Mesenchymal stem cell (in vitro differentiated cells and primary cell): ENCODE data around the gene SCUBE1.

ENCODE experiments used
- DNase-seq: peaks from one replicate; pipeline ENCODE4 v3.0.0-alpha.2; 2013
- H2AFZ ChIP-seq: one replicate; pipeline ENCODE4 v1.6.1; 2013; ENCODE audit warnings: low read depth, mild to moderate bottlenecking, control low read depth, inconsistent platforms, low read length, moderate library complexity
- H2AK5ac ChIP-seq: 2 replicates; pipeline ENCODE4 v1.6.1; 2013; ENCODE audit warnings: low read length, moderate library complexity, mild to moderate bottlenecking, inconsistent platforms; ENCODE audit not compliant: severe bottlenecking
- H2BK120ac ChIP-seq: one replicate; pipeline ENCODE4 v1.6.1; 2013; ENCODE audit warnings: low read depth, mild to moderate bottlenecking, inconsistent platforms, low read length, moderate library complexity
- H2BK12ac ChIP-seq, 2 experiments: one replicate each; pipeline ENCODE4 v1.6.1; 2013; ENCODE audit warnings: inconsistent platforms in 2 of 2, low read length in 2 of 2, mild to moderate bottlenecking in 2 of 2, moderate library complexity in 2 of 2, control low read depth in 1 of 2
- H2BK15ac ChIP-seq: one replicate; pipeline ENCODE4 v1.6.1; 2013; ENCODE audit warnings: mild to moderate bottlenecking, low read depth, inconsistent platforms; ENCODE audit not compliant: poor library complexity, severe bottlenecking
- H2BK5ac ChIP-seq: 2 replicates; pipeline ENCODE4 v1.6.1; 2013; ENCODE audit warnings: low read depth, mild to moderate bottlenecking, low read length, control low read depth, inconsistent platforms; ENCODE audit not compliant: poor library complexity, severe bottlenecking
- H3K14ac ChIP-seq, 2 experiments: one replicate each; pipeline ENCODE4 v1.6.1; 2013; ENCODE audit warnings: inconsistent platforms in 2 of 2, low read length in 2 of 2, control low read depth in 1 of 2, mild to moderate bottlenecking in 1 of 2, moderate library complexity in 1 of 2
- H3K18ac ChIP-seq, 2 experiments: one replicate each; pipeline ENCODE4 v1.6.1; 2013; ENCODE audit warnings: inconsistent platforms in 2 of 2, low read length in 2 of 2, control low read depth in 1 of 2, low read depth in 1 of 2, mild to moderate bottlenecking in 1 of 2
- H3K23ac ChIP-seq, 2 experiments: one replicate each; pipeline ENCODE4 v1.6.1; 2013; ENCODE audit warnings: inconsistent platforms in 2 of 2, low read length in 2 of 2, mild to moderate bottlenecking in 2 of 2, moderate library complexity in 2 of 2, control low read depth in 1 of 2
- H3K27ac ChIP-seq: 2 replicates; pipeline ENCODE4 v1.5.1; 2013; ENCODE audit warnings: mild to moderate bottlenecking, moderate library complexity, low read length, control low read depth, inconsistent platforms; ENCODE audit not compliant: poor library complexity, severe bottlenecking
- H3K27me3 ChIP-seq, 2 experiments: 2 replicates each; pipeline versions ENCODE4 v1.6.1 to v1.7.0; 2013; ENCODE audit warnings: low read length in 2 of 2, mild to moderate bottlenecking in 2 of 2, moderate library complexity in 2 of 2, control low read depth in 1 of 2, inconsistent platforms in 1 of 2; ENCODE audit not compliant: control insufficient read depth in 1 of 2, insufficient read depth in 1 of 2
- H3K36me3 ChIP-seq, 2 experiments: 2 replicates each; pipeline versions ENCODE4 v1.6.1 to v1.7.0; 2013; ENCODE audit warnings: low read length in 2 of 2, control low read depth in 1 of 2, inconsistent platforms in 1 of 2, low read depth in 1 of 2, mild to moderate bottlenecking in 1 of 2; ENCODE audit not compliant: insufficient read depth in 2 of 2, control insufficient read depth in 1 of 2
- H3K4ac ChIP-seq, 2 experiments: one replicate each; pipeline ENCODE4 v1.6.1; 2013; ENCODE audit warnings: inconsistent platforms in 2 of 2, low read length in 2 of 2, mild to moderate bottlenecking in 2 of 2, moderate library complexity in 2 of 2, control low read depth in 1 of 2, low read depth in 1 of 2
- H3K4me1 ChIP-seq: 2 replicates; pipeline ENCODE4 v1.6.1; 2013; ENCODE audit warnings: low read depth, low read length, control low read depth; ENCODE audit not compliant: control insufficient read depth, insufficient read depth
- H3K4me2 ChIP-seq: 2 replicates; pipeline ENCODE4 v1.6.1; 2013; ENCODE audit warnings: low read length, mild to moderate bottlenecking, inconsistent platforms; ENCODE audit not compliant: poor library complexity, severe bottlenecking
- H3K4me3 ChIP-seq, 2 experiments: 2 replicates each; pipeline versions ENCODE4 v1.5.1 to v1.7.0; 2013; ENCODE audit warnings: low read length in 2 of 2, mild to moderate bottlenecking in 2 of 2, control low read depth in 1 of 2, low read depth in 1 of 2; ENCODE audit not compliant: insufficient read depth in 1 of 2
- H3K79me1 ChIP-seq: replicated peaks from 2 replicates; pipeline ENCODE4 v1.6.1; 2013; ENCODE audit warnings: mild to moderate bottlenecking, control low read depth, low read length, inconsistent platforms; ENCODE audit not compliant: poor library complexity, severe bottlenecking
- H3K9ac ChIP-seq: 2 replicates; pipeline ENCODE4 v1.7.0; 2013; ENCODE audit warnings: mild to moderate bottlenecking, low read length, moderate library complexity
- H3K9me3 ChIP-seq: 2 replicates; pipeline ENCODE4 v1.7.0; 2013; ENCODE audit warnings: mild to moderate bottlenecking, low read length; ENCODE audit not compliant: control insufficient read depth
- H4K8ac ChIP-seq: one replicate; pipeline ENCODE4 v1.6.1; 2013; ENCODE audit warnings: inconsistent platforms, mild to moderate bottlenecking, low read length, moderate library complexity
- H4K91ac ChIP-seq: one replicate; pipeline ENCODE4 v1.6.1; 2013; ENCODE audit warnings: mild to moderate bottlenecking, low read length, inconsistent platforms
- WGBS: methylation state at CpG from one replicate; pipeline ENCODE4 v1.1.7; 2013; ENCODE audit warnings: mixed read lengths; 5-methylcytosine and 5-hydroxymethylcytosine counted together

The SCUBE1 gene

GRCh38 chr22:43171607-43172006 is 171.6 kb downstream of the SCUBE1 start:
- H3K14ac ChIP-seq: no peak overlapping the region
- no peak overlapping the region for H3K4me3 ChIP-seq
- no peak overlapping the region for H3K18ac ChIP-seq
- H4K8ac ChIP-seq: no peak overlapping the region
- no peak overlapping the region for H3K4ac ChIP-seq
- no peak overlapping the region for H4K91ac ChIP-seq
- peaks cover 7% of the 10 kb centered on the region for H3K79me1 ChIP-seq
- no peaks in the 10 kb centered on the region for H3K27me3 ChIP-seq
- H3K9ac ChIP-seq: no peak overlapping the region
- H2AFZ ChIP-seq: no peak overlapping the region
- no peak overlapping the region for H2BK12ac ChIP-seq
- no peak overlapping the region for H2BK120ac ChIP-seq
- peaks cover 69 to 82% of the 10 kb centered on the region in 2 experiments for H3K36me3 ChIP-seq
- H3K27ac ChIP-seq: no peak overlapping the region
- 94% methylated on average over 12 of the region's 12 CpGs for WGBS
- no peak overlapping the region for H2BK5ac ChIP-seq
- no peak for DNase-seq
- peaks cover 28% of the 10 kb centered on the region for H3K4me1 ChIP-seq
- H3K23ac ChIP-seq: no peak overlapping the region
- no peak overlapping the region for H2AK5ac ChIP-seq
- H3K4me2 ChIP-seq: no peak overlapping the region
- no peaks in the 10 kb centered on the region for H3K9me3 ChIP-seq
- no peak overlapping the region for H2BK15ac ChIP-seq

DNA sequence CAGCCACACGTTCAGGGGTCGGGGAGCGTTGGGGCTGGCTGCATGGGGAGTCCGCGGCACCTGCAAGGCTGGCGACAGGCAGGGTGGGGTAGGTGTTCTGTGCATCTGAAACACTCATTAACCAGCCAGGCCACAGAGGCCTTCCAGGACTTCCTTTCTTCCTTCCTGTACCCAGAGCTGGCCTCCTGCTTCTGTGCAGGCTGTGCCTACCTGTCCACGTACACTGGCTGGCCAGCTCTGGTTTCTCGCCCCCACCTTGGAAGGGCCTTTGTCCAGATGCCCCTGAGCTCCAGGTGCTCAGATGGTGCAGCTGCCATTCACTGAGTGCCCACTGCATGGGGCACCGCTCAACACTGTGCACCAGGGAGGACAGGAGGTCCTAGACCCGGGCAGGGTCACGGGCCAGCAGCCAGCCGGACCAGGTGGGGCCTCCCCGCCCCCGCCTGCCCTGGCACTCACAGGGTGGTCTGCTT is 172.1 kb downstream of the SCUBE1 start:
- 95% methylated on average over 13 of the region's 14 CpGs for WGBS
- Histone ChIP-seq H4K91ac (no peak overlapping the region), H3K9ac (no peak overlapping the region), H3K4me3 (no peak overlapping the region), H2AK5ac (no peak overlapping the region), H2AFZ (no peak overlapping the region), H2BK5ac (no peak overlapping the region), H3K9me3 (no peaks in the 10 kb centered on the region), H3K23ac (no peak overlapping the region), H3K14ac (no peak overlapping the region), H2BK15ac (no peak overlapping the region), H3K4ac (no peak overlapping the region), H3K27me3 (no peaks in the 10 kb centered on the region), H3K79me1 (peaks cover 7% of the 10 kb centered on the region), H3K36me3 (peaks cover 67 to 84% of the 10 kb centered on the region in 2 experiments), H3K27ac (no peak overlapping the region), H3K4me1 (peaks cover 28% of the 10 kb centered on the region), H3K18ac (no peak overlapping the region), H2BK12ac (no peak overlapping the region), H2BK120ac (no peak overlapping the region), H4K8ac (no peak overlapping the region), H3K4me2 (no peak overlapping the region)
- no peak for DNase-seq

DNA sequence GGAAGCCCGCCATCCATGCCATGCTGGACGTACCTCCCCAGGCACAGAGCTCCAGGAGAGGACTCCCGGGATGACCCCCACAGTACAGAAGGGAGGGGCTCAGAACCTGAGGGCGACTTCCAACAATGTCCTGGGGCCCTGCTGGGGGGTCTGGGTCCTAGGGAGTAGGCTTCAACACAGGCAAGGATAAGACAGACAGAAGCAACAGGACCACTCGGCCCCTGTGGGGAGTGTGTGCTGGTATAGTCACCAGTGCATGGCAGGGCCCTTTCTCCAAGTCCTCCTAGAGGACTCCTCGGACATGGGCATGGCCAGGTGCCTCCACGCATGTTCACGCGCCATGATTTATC is 173.1 kb downstream of the SCUBE1 start:
- H3K4me1 ChIP-seq: peaks cover 28% of the 10 kb centered on the region

DNA sequence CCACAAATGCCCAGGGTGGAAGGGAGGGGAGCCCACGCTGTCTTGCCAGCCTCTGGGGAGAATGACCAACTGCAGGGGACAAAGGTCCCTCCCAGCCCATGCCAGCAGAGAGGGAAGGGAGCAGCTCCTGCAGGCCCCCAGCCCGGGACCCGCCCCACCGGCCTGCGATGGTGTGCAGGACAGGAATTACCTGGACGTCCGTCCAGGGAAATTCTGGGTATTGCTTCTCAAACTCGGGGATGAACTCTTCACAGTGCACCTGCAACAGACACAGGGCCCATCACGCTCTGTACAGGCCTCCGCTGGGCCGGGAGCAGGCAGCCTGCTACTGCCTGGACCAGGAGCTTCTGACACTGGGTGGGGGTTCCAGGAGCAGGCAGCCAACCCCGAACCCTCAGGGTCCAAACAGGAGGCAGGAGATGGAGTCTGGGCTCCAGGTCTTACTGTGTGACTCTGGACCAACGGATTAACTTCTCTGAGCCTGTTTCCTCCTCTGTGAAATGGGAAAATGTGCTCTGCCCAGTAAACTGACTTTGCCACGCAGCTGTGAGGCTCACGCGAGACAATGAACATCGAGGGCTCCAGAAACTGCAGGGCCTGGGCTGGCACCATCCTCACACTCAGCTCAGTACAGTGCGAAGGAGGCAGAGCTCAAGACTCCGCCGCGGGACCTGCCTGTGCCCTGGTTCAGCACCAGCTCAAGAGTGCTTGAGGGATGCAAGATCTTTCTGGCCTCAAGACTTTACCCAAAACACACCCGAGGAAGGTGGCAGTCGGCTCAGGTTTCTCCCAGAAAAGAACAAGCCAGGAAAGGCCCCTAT is 173.7 kb downstream of the SCUBE1 start:
- H3K4me3 ChIP-seq: no peak overlapping the region
- no peak overlapping the region for H3K9ac ChIP-seq
- no peak overlapping the region for H3K27ac ChIP-seq
- peaks cover 5% of the 10 kb centered on the region for H3K79me1 ChIP-seq
- no peaks in the 10 kb centered on the region for H3K9me3 ChIP-seq
- no peak overlapping the region for H3K23ac ChIP-seq
- H2AFZ ChIP-seq: no peak overlapping the region
- H2BK5ac ChIP-seq: no peak overlapping the region
- H3K14ac ChIP-seq: no peak overlapping the region
- H3K27me3 ChIP-seq: no peaks in the 10 kb centered on the region
- no peak overlapping the region for H2BK15ac ChIP-seq
- H2AK5ac ChIP-seq: peak overlapping the region; percentile 41
- no peak overlapping the region for H3K4me2 ChIP-seq
- no peak overlapping the region for H3K4ac ChIP-seq
- DNase-seq: no peak
- no peak overlapping the region for H2BK120ac ChIP-seq
- H4K91ac ChIP-seq: no peak overlapping the region
- no peak overlapping the region for H3K18ac ChIP-seq
- peaks cover 28% of the 10 kb centered on the region for H3K4me1 ChIP-seq
- peaks cover 55 to 80% of the 10 kb centered on the region in 2 experiments for H3K36me3 ChIP-seq
- no peak overlapping the region for H4K8ac ChIP-seq
- WGBS: 96% methylated on average over 22 of the region's 23 CpGs
- H2BK12ac ChIP-seq: no peak overlapping the region

More for the DNA sequence above, 173.1 kb downstream of the SCUBE1 start:
- H3K4me2 ChIP-seq: no peak overlapping the region
- H3K9me3 ChIP-seq: no peaks in the 10 kb centered on the region
- peaks cover 5% of the 10 kb centered on the region for H3K79me1 ChIP-seq
- H3K14ac ChIP-seq: no peak overlapping the region
- no peak overlapping the region for H4K91ac ChIP-seq
- H3K23ac ChIP-seq: no peak overlapping the region
- H2AFZ ChIP-seq: no peak overlapping the region
- no peak overlapping the region for H3K27ac ChIP-seq
- H3K9ac ChIP-seq: no peak overlapping the region
- no peak overlapping the region for H3K4me3 ChIP-seq
- H3K36me3 ChIP-seq: peaks cover 61 to 83% of the 10 kb centered on the region in 2 experiments
- no peak for DNase-seq
- H4K8ac ChIP-seq: no peak overlapping the region
- H3K27me3 ChIP-seq: no peaks in the 10 kb centered on the region
- no peak overlapping the region for H2BK5ac ChIP-seq
- no peak overlapping the region for H2BK15ac ChIP-seq
- no peak overlapping the region for H2AK5ac ChIP-seq
- H3K18ac ChIP-seq: no peak overlapping the region
- H2BK12ac ChIP-seq: no peak overlapping the region
- 97% methylated on average over 9 of the region's 9 CpGs for WGBS
- H2BK120ac ChIP-seq: no peak overlapping the region
- no peak overlapping the region for H3K4ac ChIP-seq
